Measurements from ENCODE around the gene ACAA1.

ACAA1 gene

GRCh38 chr3:38141173-38141951 lies 4.4 kb upstream of the ACAA1 start:
- TF ChIP-seq, protein P1, sequence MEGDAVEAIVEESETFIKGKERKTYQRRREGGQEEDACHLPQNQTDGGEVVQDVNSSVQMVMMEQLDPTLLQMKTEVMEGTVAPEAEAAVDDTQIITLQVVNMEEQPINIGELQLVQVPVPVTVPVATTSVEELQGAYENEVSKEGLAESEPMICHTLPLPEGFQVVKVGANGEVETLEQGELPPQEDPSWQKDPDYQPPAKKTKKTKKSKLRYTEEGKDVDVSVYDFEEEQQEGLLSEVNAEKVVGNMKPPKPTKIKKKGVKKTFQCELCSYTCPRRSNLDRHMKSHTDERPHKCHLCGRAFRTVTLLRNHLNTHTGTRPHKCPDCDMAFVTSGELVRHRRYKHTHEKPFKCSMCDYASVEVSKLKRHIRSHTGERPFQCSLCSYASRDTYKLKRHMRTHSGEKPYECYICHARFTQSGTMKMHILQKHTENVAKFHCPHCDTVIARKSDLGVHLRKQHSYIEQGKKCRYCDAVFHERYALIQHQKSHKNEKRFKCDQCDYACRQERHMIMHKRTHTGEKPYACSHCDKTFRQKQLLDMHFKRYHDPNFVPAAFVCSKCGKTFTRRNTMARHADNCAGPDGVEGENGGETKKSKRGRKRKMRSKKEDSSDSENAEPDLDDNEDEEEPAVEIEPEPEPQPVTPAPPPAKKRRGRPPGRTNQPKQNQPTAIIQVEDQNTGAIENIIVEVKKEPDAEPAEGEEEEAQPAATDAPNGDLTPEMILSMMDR (IDR thresholded peaks at IDR 0.05; ENCODE audit: control insufficient read depth, insufficient read depth, low read depth, low read length, missing control alignments) = no peak
- H3K4me3 ChIP-seq (ENCODE audit: control insufficient read depth, low read depth, low read length) = no peak overlapping the region
- DNase-seq (ENCODE audit: low read depth) = no peak

DNA sequence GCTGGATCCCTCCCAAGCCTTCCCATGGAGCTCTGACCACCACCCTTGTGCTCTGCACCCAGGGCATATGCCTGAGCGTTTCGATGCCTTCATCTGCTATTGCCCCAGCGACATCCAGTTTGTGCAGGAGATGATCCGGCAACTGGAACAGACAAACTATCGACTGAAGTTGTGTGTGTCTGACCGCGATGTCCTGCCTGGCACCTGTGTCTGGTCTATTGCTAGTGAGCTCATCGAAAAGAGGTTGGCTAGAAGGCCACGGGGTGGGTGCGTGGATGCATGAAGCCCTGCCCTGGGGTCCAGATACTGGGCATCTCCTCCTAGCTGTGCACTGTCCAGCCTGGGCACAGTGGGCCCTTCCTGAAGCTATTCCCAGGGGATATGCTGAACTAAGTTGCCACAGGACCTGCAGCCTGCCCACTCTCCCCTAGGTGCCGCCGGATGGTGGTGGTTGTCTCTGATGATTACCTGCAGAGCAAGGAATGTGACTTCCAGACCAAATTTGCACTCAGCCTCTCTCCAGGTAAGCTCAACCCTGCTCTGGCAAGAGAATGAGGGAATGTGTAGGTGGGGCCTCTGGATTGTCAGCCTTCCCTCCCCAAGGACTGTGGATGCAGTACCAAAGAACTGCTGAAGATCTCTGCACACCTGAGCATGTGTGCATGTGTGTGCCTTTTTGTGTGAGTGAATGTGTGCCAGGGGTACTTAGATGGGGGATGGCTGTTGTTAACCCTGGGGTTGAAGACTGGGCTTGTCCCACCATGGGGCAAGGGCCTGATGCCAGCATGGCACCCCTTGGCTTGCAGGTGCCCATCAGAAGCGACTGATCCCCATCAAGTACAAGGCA lies 3.6 kb upstream of the ACAA1 start:
- H3K4me3 ChIP-seq (ENCODE audit: control insufficient read depth, low read depth, low read length) = no peak overlapping the region
- TF ChIP-seq, protein P1 (IDR thresholded peaks at IDR 0.05; ENCODE audit: control insufficient read depth, insufficient read depth, low read depth, low read length, missing control alignments) = no peak
- DNase-seq (ENCODE audit: low read depth) = no peak

GRCh38 chr3:38139652-38140051 lies 2.7 kb upstream of the ACAA1 start:
- peak overlapping the region; percentile 88 for H3K4me3 ChIP-seq (ENCODE audit: control insufficient read depth, low read depth, low read length)
- TF ChIP-seq, protein P1 (IDR thresholded peaks at IDR 0.05; ENCODE audit: control insufficient read depth, insufficient read depth, low read depth, low read length, missing control alignments) = no peak
- no peak for DNase-seq (ENCODE audit: low read depth)

- peak overlapping the region; percentile 88 for H3K4me3 ChIP-seq (ENCODE audit: control insufficient read depth, low read depth, low read length)
- TF ChIP-seq, protein P1 (IDR thresholded peaks at IDR 0.05; ENCODE audit: control insufficient read depth, insufficient read depth, low read depth, low read length, missing control alignments) = no peak
- no peak for DNase-seq (ENCODE audit: low read depth)
Measured at GRCh38 chr3:38139191-38139590, 2.3 kb upstream of the ACAA1 start.

- H3K4me3 ChIP-seq (ENCODE audit: control insufficient read depth, low read depth, low read length) = peak within 1 kb of the TSS; percentile 88
- DNase-seq (ENCODE audit: low read depth) = no peak
- TF ChIP-seq, protein P1 (IDR thresholded peaks at IDR 0.05; ENCODE audit: control insufficient read depth, insufficient read depth, low read depth, low read length, missing control alignments) = peak; percentile 6
Measured at GRCh38 chr3:38138349-38139190, 1.6 kb upstream of the ACAA1 start, which contains the start of gene MYD88. Gene MYD88, plus strand, starts transcription at chr3:38138661. Its CDS starts 40 bp downstream, at chr3:38138701.

Data from AG09309 (cell line).